GM19099 (cell line): Measurements from ENCODE around the gene ADAMTSL3.

Experiments used
- POLR2A ChIP-seq: IDR thresholded peaks from 3 replicates; pipeline ENCODE4 v1.6.1; 2011; ENCODE audit warnings: low read depth; ENCODE audit not compliant: insufficient read length; ENCODE audit errors: extremely low read depth

Gene ADAMTSL3

DNA sequence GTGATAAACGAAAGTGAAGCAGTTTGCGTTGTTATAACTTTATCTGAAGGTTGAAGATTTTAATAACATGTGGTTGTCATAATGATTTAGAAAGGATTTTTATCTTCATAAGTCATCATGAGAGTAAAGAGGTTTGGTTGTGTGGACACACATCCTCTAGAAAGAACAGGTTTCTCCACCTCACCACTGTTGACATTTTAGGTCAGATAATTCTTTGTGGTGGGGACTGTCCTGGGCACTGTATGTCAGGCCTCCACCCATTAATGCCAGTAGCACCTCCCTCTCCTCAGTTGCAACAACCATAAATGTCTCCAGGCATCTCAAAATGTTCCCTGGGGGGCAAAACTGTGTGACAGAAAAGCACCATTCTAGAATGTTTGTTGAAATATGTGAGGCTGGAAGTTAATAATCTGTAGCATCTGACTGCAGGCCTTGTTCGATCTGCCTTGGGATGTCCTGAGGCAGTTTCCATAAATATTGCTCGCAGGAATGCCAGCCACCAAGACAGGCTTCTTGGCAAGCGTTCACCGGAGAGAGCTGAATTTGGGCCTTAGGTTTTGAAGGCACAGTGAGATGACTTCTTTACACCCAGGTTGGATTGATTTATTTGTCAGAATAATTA lies 100.1 kb downstream of the ADAMTSL3 start:
- no peak for TF ChIP-seq POLR2A

- no peak for TF ChIP-seq POLR2A
These were observed 108.4 kb downstream of the ADAMTSL3 start for GRCh38 chr15:83762367-83762766.

DNA sequence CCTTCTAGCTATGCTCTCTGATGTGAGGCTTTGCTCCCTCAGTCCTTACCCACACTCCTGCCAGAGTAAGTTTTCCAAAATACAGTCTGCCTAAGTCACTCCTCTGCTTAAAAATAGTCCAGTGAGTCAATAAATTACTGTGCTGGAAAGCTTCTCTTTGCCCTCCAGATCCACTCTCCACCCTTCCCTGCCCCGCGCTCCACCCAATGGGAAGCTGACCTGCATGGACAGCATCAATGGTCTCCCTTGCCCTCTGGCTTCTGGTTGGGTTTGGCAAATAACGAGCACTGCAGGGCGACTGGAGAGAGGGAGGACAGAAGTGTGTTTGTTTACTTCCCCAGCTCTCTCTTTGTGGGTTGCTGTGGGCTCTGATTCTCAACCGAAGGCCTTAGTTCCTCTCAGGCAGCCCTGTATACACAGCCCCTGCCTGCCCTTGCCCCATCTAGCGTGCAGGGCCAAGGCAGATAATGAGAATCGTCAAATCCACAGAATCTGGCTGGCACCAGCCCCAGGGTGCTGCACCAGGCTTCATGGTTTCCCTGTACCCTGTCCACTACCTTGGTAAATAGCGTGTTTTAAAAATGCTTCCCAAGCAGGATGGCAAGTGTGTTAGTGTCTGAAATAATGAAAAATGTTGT lies 110.4 kb downstream of the ADAMTSL3 start:
- TF ChIP-seq POLR2A = no peak

DNA sequence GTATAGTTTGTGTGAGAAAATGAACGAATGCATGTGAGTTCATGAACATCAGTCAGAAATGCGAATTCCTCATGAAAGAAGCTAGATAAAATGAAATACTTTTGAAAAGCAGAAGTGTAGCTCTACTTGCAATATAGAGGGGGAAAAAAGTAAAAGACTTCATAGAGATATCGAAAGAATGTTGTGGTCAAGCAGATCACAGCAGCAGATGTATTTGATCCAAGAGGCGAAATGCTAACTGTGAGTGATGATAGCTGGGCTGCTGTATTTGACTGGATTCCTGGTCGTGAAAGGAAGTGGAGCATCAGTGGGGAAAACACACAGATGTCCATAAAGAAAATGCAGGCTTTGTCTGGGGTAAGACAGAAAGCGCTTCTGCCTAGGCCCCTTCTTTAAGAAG lies 112.4 kb downstream of the ADAMTSL3 start:
- TF ChIP-seq POLR2A = no peak

- TF ChIP-seq POLR2A = no peak
These were observed 113.8 kb downstream of the ADAMTSL3 start for GRCh38 chr15:83767741-83768140.

DNA sequence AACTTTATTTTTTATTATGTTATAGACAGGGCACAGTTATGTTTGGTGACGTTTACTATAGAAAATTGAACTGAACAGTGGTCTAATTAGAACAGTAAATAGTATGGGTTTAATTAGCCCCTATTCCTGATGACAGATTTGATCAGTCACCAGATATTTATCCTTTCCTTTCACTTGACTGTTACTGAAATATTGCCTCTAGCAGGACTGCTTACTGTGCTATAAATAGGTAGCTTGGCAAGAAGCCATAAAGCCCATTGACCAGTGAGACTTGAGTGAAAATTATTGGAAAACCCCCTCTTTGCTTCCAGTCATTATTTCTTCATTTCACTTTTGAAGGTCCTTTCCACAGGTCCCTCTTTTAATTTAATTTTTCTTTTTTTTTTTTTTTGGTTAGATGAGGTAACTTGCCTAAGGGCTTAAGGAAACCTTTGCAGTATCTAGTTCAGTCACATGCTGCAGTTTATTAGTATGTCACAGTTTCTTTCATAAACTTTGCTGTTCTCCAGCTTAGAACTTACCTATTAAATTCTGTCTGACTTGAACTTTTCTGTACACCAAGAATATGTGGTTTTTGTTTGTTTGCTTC lies 115.6 kb downstream of the ADAMTSL3 start:
- TF ChIP-seq POLR2A = no peak

GRCh38 chr15:83775738-83776137 lies 121.8 kb downstream of the ADAMTSL3 start:
- no peak for TF ChIP-seq POLR2A

DNA sequence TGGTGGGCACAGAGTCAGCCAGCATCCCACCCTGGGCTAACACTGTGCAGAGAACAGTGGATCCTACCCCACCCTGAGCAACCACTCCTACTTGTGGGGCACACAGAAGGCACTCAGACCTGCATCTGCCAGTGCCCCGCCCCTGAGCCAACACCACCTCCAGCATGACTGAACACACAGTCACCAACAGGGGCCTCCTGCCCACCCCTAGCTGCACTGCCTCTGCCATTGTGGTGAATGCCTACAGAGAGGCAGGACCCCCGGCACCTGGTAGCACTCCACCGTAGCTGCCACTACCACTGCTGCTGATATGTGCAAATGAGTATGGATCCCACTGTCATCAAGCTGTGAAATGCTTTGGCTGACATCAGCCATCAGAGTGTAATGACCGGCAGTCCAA lies 123.1 kb downstream of the ADAMTSL3 start:
- TF ChIP-seq POLR2A = no peak

GRCh38 chr15:83783227-83783626 lies 129.3 kb downstream of the ADAMTSL3 start:
- TF ChIP-seq POLR2A = no peak

- TF ChIP-seq POLR2A = no peak
These were observed 131.1 kb downstream of the ADAMTSL3 start for GRCh38 chr15:83784975-83785374.

DNA sequence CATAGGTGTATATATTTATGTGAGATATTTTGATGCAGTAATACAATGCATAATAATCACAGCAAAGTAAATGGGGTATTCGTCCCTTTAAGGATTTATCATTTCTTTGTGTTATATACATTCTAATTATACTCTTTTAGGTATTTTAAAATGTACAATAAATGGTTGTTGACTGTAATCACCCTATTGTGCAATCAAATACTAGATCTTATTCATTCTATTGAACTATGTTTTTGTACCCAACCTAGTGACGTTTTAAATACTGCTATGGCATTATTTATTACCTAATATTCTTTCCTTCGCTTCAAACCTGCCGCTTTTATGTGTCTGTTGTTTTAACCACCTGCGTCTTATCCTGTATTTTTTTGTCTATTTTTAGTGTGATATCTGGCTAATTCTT lies 132.4 kb downstream of the ADAMTSL3 start:
- TF ChIP-seq POLR2A = no peak

- TF ChIP-seq POLR2A = no peak
These were observed 139.1 kb downstream of the ADAMTSL3 start for GRCh38 chr15:83793069-83793468.

GRCh38 chr15:83794209-83794608 lies 140.3 kb downstream of the ADAMTSL3 start:
- no peak for TF ChIP-seq POLR2A

- no peak for TF ChIP-seq POLR2A
These were observed 155.4 kb downstream of the ADAMTSL3 start for GRCh38 chr15:83809345-83809744.

DNA sequence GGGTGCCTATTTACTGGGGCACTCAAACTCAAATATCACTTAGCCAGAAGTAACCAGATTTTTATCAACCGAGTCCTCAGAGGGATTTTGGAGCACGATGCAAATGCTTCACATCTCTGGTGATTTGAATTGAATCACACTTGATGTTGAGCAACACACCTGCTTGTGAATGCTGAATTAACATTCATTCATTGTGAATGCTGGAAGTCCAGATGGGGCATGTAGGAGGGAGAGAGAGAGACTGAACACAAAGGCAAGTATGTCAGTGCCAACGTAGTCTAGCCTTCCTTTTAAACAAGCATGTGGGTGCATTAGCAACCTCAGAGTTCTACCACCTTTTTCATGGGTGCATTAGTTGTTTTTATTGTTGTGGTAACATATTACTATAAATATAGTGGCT lies 156.2 kb downstream of the ADAMTSL3 start:
- TF ChIP-seq POLR2A = no peak

DNA sequence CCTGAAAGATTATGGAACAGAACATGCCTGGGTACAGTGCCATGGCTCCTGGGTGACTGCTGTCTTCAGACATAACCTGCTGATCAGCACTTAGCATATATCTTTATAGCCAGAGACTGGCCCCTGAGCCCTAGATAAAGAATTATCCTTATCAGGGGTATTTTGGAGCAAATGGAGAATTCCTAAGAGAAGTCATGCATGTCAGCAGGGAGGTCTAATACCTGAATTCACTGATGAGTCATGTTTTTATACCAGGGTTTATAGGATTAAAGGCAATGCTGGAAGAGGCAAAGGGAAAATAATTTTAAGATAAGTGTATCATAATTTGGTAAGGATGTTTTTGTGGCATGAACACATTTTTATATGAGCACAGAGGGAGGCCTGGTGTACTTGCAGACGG lies 159.8 kb downstream of the ADAMTSL3 start:
- TF ChIP-seq POLR2A = no peak
